ENCODE results near the gene PRKCH. TPM values are rescaled to one million over a fixed set of nuclear protein-coding genes. Genes with fewer than 3 reads are reported as not detected.

The PRKCH gene
- polyA plus RNA-seq, 1 donor from 2014 or later = 2.0 TPM

DNA sequence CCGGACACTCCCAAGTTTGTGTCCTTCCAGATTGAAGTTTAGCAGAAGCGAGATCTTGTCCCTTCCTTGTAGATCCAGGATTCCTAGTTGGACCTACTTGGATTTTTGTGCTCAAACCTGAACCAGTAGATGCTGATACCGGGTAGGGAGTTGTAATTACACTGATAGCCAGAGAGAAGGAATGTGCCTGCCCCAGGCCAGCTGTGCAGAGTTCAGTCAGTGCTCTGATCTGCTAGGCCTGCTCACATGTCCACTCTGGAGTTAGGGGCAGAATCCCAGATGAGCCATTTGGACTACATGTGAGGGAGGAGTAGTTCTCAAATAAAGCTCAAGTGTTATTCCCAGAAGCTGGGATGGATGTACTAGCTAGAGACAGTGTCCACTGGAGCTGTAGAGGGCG lies 65.7 kb downstream of the PRKCH start:
- Histone ChIP-seq H3F3A (ENCODE audit: insufficient read depth, low read length, poor library complexity, severe bottlenecking) (no peaks in the 10 kb centered on the region), H3K27me3 (ENCODE audit: insufficient read depth, low read depth, low read length) (no peaks in the 10 kb centered on the region), H3K36me3 (ENCODE audit: insufficient read depth, low read length) (no peaks in the 10 kb centered on the region), H3K4me2 (ENCODE audit: low read length) (no peak overlapping the region), H3K79me2 (replicated peaks; ENCODE audit: insufficient read depth, low read length) (no peaks in the 10 kb centered on the region), H3K27ac (ENCODE audit: low read length) (no peak overlapping the region), H2AFZ (ENCODE audit: low read depth, low read length) (no peak overlapping the region), H3K4me3 (ENCODE audit: low read length) (no peak overlapping the region), H4K20me1 (ENCODE audit: insufficient read depth) (no peaks in the 10 kb centered on the region), H3K9ac (ENCODE audit: low read length) (no peak overlapping the region), H3K9me3 (ENCODE audit: low read length) (no peaks in the 10 kb centered on the region), H3K9me2 (ENCODE audit: insufficient read depth, low read length) (no peaks in the 10 kb centered on the region)
- TF ChIP-seq EZH2 (IDR thresholded peaks at IDR 0.05; ENCODE audit: borderline replicate concordance, insufficient read depth, low read length, poor library complexity, severe bottlenecking) (no peak), POLR2AphosphoS5 (IDR thresholded peaks at IDR 0.05) (no peak), REST (IDR thresholded peaks at IDR 0.05; ENCODE audit: borderline replicate concordance) (no peak), TAF1 (IDR thresholded peaks at IDR 0.05; ENCODE audit: low read depth) (no peak), RAD21 (conservative IDR thresholded peaks at IDR 0.05) (no peak), SMC3 (conservative IDR thresholded peaks at IDR 0.05; ENCODE audit: poor library complexity) (no peak), EP300 (conservative IDR thresholded peaks at IDR 0.05; ENCODE audit: poor library complexity, severe bottlenecking) (no peak), MXI1 (conservative IDR thresholded peaks at IDR 0.05; ENCODE audit: poor library complexity, severe bottlenecking) (no peak)
- TF ChIP-seq, protein P1, sequence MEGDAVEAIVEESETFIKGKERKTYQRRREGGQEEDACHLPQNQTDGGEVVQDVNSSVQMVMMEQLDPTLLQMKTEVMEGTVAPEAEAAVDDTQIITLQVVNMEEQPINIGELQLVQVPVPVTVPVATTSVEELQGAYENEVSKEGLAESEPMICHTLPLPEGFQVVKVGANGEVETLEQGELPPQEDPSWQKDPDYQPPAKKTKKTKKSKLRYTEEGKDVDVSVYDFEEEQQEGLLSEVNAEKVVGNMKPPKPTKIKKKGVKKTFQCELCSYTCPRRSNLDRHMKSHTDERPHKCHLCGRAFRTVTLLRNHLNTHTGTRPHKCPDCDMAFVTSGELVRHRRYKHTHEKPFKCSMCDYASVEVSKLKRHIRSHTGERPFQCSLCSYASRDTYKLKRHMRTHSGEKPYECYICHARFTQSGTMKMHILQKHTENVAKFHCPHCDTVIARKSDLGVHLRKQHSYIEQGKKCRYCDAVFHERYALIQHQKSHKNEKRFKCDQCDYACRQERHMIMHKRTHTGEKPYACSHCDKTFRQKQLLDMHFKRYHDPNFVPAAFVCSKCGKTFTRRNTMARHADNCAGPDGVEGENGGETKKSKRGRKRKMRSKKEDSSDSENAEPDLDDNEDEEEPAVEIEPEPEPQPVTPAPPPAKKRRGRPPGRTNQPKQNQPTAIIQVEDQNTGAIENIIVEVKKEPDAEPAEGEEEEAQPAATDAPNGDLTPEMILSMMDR (IDR thresholded peaks at IDR 0.05; ENCODE audit: poor library complexity, severe bottlenecking) = no peak

DNA sequence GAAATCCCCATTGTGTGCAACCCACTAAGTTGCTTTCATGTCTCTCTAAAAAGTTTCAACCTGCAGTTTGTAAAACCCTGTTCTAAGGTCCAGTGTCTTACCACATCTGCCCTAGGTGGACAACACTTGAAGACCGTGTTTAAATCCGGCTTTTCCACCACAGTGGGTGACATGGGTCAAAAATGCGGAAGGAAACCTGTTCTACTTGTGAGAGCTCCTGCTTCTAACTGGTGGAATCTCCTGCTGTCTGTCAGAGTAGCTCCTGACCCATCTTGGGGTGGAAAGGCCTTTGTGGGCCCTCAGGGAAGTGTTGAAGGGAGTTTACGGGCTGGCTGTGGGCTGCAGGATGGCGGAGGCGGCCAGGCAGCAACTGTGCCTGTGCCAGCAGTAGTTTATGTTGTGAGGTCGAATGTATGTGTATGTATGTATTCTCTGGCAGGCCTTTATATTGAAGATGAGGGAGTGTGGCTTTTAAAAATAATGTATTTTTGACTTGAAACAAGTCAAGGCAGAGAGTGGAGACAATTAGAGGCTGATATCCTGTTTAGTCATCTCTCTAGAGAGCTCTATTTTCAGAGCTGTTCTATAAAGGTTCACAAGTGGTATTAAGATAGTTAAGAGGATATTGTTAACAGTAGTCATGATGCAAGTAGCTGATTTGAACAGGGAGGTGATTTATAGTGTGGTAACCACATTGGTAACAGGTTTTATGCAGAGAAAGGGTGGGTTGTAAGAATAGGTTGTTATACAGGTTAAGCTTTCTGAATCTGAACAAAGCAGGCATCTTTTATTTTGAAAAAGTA lies 67.0 kb downstream of the PRKCH start:
- Histone ChIP-seq H3F3A (ENCODE audit: insufficient read depth, low read length, poor library complexity, severe bottlenecking) (no peaks in the 10 kb centered on the region), H3K9ac (ENCODE audit: low read length) (no peak overlapping the region), H3K36me3 (ENCODE audit: insufficient read depth, low read length) (no peaks in the 10 kb centered on the region), H3K27ac (ENCODE audit: low read length) (no peak overlapping the region), H2AFZ (ENCODE audit: low read depth, low read length) (no peak overlapping the region), H4K20me1 (ENCODE audit: insufficient read depth) (no peaks in the 10 kb centered on the region), H3K79me2 (replicated peaks; ENCODE audit: insufficient read depth, low read length) (no peaks in the 10 kb centered on the region), H3K27me3 (ENCODE audit: insufficient read depth, low read depth, low read length) (no peaks in the 10 kb centered on the region), H3K4me3 (ENCODE audit: low read length) (no peak overlapping the region), H3K9me3 (ENCODE audit: low read length) (no peaks in the 10 kb centered on the region), H3K9me2 (ENCODE audit: insufficient read depth, low read length) (no peaks in the 10 kb centered on the region), H3K4me2 (ENCODE audit: low read length) (no peak overlapping the region)
- TF ChIP-seq RAD21 (conservative IDR thresholded peaks at IDR 0.05) = no peak
